Lung (tissue), 12 donors: ENCODE data around the gene TCP10L. TPM values are rescaled to one million over a fixed set of nuclear protein-coding genes. Genes with fewer than 3 reads are reported as not detected.

Experiments
- ATAC-seq: fragments of 200-7000 bp; cut with Tn5 transposase; one replicate; pipeline ENCODE4 v1.9.1; 2020; ENCODE audit warnings: moderate number of reproducible peaks; ENCODE audit not compliant: insufficient read depth, low FRiP score
- DNase-seq, 3 donors: peaks; one replicate each; pipeline ENCODE4 v3.0.0-alpha.2; 2013 to 2017
- H3K27ac ChIP-seq, 2 donors: one replicate each; pipeline ENCODE4 v1.5.1; 2013; ENCODE audit warnings: mild to moderate bottlenecking in 2 of 2, moderate library complexity in 2 of 2, control low read depth in 1 of 2, inconsistent platforms in 1 of 2, low read depth in 1 of 2, low read length in 1 of 2
- H3K27me3 ChIP-seq, 3 donors: one replicate each; pipeline ENCODE4 v1.5.1; 2013; ENCODE audit warnings: low read length in 2 of 3; ENCODE audit not compliant: control insufficient read depth in 3 of 3, insufficient read depth in 3 of 3
- H3K36me3 ChIP-seq, 4 donors: one replicate each; pipeline ENCODE4 v1.5.1; 2013; ENCODE audit warnings: low read length in 4 of 4, mild to moderate bottlenecking in 1 of 4, moderate library complexity in 1 of 4; ENCODE audit not compliant: control insufficient read depth in 4 of 4, insufficient read depth in 4 of 4
- H3K4me1 ChIP-seq, 5 donors: one replicate each; pipeline ENCODE4 v1.5.1; 2013; ENCODE audit warnings: low read length in 5 of 5, mild to moderate bottlenecking in 2 of 5, moderate library complexity in 1 of 5; ENCODE audit not compliant: control insufficient read depth in 5 of 5, insufficient read depth in 5 of 5
- H3K4me3 ChIP-seq: one replicate; pipeline ENCODE4 v1.5.1; 2013; ENCODE audit warnings: mild to moderate bottlenecking, control low read depth, moderate library complexity
- H3K9ac ChIP-seq, 2 donors: one replicate each; pipeline ENCODE4 v1.5.1; 2013; ENCODE audit warnings: low read length in 2 of 2, control low read depth in 1 of 2; ENCODE audit not compliant: insufficient read depth in 1 of 2
- H3K9me3 ChIP-seq, 4 donors: one replicate each; pipeline ENCODE4 v1.5.1; 2013; ENCODE audit warnings: low read length in 3 of 4, mild to moderate bottlenecking in 1 of 4, moderate library complexity in 1 of 4; ENCODE audit not compliant: control insufficient read depth in 4 of 4, insufficient read depth in 3 of 4
- CTCF ChIP-seq: IDR thresholded peaks from 2 replicates; pipeline ENCODE4 v1.5.1; 2012; ENCODE audit warnings: mild to moderate bottlenecking; ENCODE audit errors: control extremely low read depth, extremely low read depth
- WGBS, 2 donors: extraction: QIAGEN DNeasy Blood & Tissue Kit; methylation state at CpG; one replicate each; pipeline ENCODE4 v1.1.7; 2013; 5-methylcytosine and 5-hydroxymethylcytosine counted together
- polyA plus RNA-seq, 2 donors: library from polyadenylated mRNA; stranded (reverse); fragments of 200-250 nt; gene quantifications; one replicate each; pipeline ENCODE4 v1.2.1, GENCODE V29; 2013
- total RNA-seq, 2 donors: library from RNA; depleted of rRNA in 1 of 2; stranded (reverse); fragments of >200 nt in 1 of 2; gene quantifications; one replicate each; pipeline ENCODE4 v1.2.1, GENCODE V29; 2014 to 2021
- donor health status: control.
- donor health status: control.
- donor health status: Bipolar disorder and iron deficiency.
- donor health status: healthy.
- donor health status: DM: yes; HTN: yes; CAD: no.

TCP10L gene
- total and polyA plus RNA-seq, 4 donors, result 0.25 to 0.71 (median 0.54) TPM

- Histone ChIP-seq H3K36me3 (peaks cover 0 to 3% (median 0%) of the 10 kb centered on the region in 4 donors), H3K9ac (no peak overlapping the region), H3K27me3 (peaks cover 0 to 9% (median 3%) of the 10 kb centered on the region in 3 donors), H3K27ac (no peak overlapping the region), H3K4me3 (no peak overlapping the region), H3K4me1 (no peaks in the 10 kb centered on the region), H3K9me3 (no peaks in the 10 kb centered on the region)
- ATAC-seq, result no peak
- WGBS, 2 donors, result 89 to 92% methylated on average over 26 of the region's 26 CpGs
- TF ChIP-seq CTCF, result no peak
- no peak for DNase-seq
These were observed 10.1 kb downstream of the TCP10L start for GRCh38 chr21:32574946-32575925.

GRCh38 chr21:32572574-32573420, 12.5 kb downstream of the TCP10L start:
- H3K9ac ChIP-seq, result no peak overlapping the region
- peaks cover 0 to 4% (median 0%) of the 10 kb centered on the region in 3 donors for H3K27me3 ChIP-seq
- no peaks in the 10 kb centered on the region for H3K36me3 ChIP-seq
- WGBS, 2 donors, result 68 to 84% methylated on average over 25 of the region's 25 CpGs
- H3K9me3 ChIP-seq, result no peaks in the 10 kb centered on the region
- DNase-seq (no peak), ATAC-seq (no peak)
- H3K27ac ChIP-seq, result no peak overlapping the region
- peaks cover 0 to 9% (median 0%) of the 10 kb centered on the region in 5 donors for H3K4me1 ChIP-seq
- TF ChIP-seq CTCF, result no peak
- H3K4me3 ChIP-seq, result no peak overlapping the region

- no peaks in the 10 kb centered on the region for H3K9me3 ChIP-seq
- H3K27ac ChIP-seq, result no peak overlapping the region
- 91 to 95% methylated on average over 3 of the region's 3 CpGs for WGBS, 2 donors
- H3K4me1 ChIP-seq, result peaks cover 0 to 9% (median 0%) of the 10 kb centered on the region in 5 donors
- H3K9ac ChIP-seq, result no peak overlapping the region
- no peak for ATAC-seq
- no peak overlapping the region for H3K4me3 ChIP-seq
- DNase-seq, result no peak
- peaks cover 0 to 4% (median 0%) of the 10 kb centered on the region in 3 donors for H3K27me3 ChIP-seq
- no peak for TF ChIP-seq CTCF
- no peaks in the 10 kb centered on the region for H3K36me3 ChIP-seq
These were observed 14.9 kb downstream of the TCP10L start for GRCh38 chr21:32570456-32570855.
